Measurements from ENCODE around the gene CIZ1.

Gene CIZ1

GRCh38 chr9:128159784-128160602, 31.4 kb downstream of the CIZ1 start, which contains the start of gene BBLN:
Gene BBLN, plus strand, starts transcription at chr9:128160265. Its CDS starts 143 bp downstream, at chr9:128160408.
- DNase-seq = peak; percentile 88 to 90

- DNase-seq = peak; percentile 62 to 75
Measured at GRCh38 chr9:128159522-128159783, 31.9 kb downstream of the CIZ1 start.

- DNase-seq = no peak
Measured at GRCh38 chr9:128155736-128156500, 35.5 kb downstream of the CIZ1 start.

GRCh38 chr9:128153947-128154695, 37.3 kb downstream of the CIZ1 start:
- no peak for DNase-seq

- no peak for DNase-seq
Measured at GRCh38 chr9:128153060-128153946, 38.1 kb downstream of the CIZ1 start.

- no peak for DNase-seq
Measured at GRCh38 chr9:128152133-128153059, 39.0 kb downstream of the CIZ1 start.

- DNase-seq = no peak
Measured at GRCh38 chr9:128151309-128152132, 39.9 kb downstream of the CIZ1 start.

- peak; percentile 41 to 80 for DNase-seq
Measured at GRCh38 chr9:128150594-128151308, 40.6 kb downstream of the CIZ1 start.

- DNase-seq = no peak
Measured at GRCh38 chr9:128149951-128150593, 41.3 kb downstream of the CIZ1 start.

- DNase-seq = no peak
Measured at GRCh38 chr9:128149001-128149701, 42.2 kb downstream of the CIZ1 start, which contains the start of gene LCN2. Gene LCN2, plus strand, starts transcription at chr9:128149453. Its CDS starts 73 bp downstream, at chr9:128149526.

GRCh38 chr9:128148509-128149000, 42.8 kb downstream of the CIZ1 start:
- DNase-seq = no peak

- DNase-seq = no peak
Measured at GRCh38 chr9:128146591-128147120, 44.7 kb downstream of the CIZ1 start.

GRCh38 chr9:128145951-128146351, 45.4 kb downstream of the CIZ1 start:
- no peak for DNase-seq

- DNase-seq = no peak
Measured at GRCh38 chr9:128145536-128145935, 45.8 kb downstream of the CIZ1 start.

- DNase-seq = no peak
Measured at GRCh38 chr9:128144239-128145181, 46.9 kb downstream of the CIZ1 start.

- DNase-seq = no peak
Measured at GRCh38 chr9:128143525-128144238, 47.7 kb downstream of the CIZ1 start.

Data from SHP77 (cell line).